Effector CD4-positive, alpha-beta T cell (primary cell): ENCODE results near the gene ADCY6. TPM values are rescaled to one million over a fixed set of nuclear protein-coding genes. Genes with fewer than 3 reads are reported as not detected.

Experiments
- DNase-seq: peaks from one replicate; pipeline ENCODE4 v3.0.0-alpha.2; 2020
- total RNA-seq: gene quantifications from one replicate; lab custom pipeline; 2026; lab: John Stamatoyannopoulos, UW

ADCY6 gene
- total RNA-seq: not detected

- no peak for DNase-seq
Observed at GRCh38 chr12:48788854-48789775, at the start of gene ADCY6. TSS of gene ADCY6 (minus strand) at chr12:48789089. CDS start at chr12:48783434, 5,655 bp downstream.

GRCh38 chr12:48838048-48838447 is 49.2 kb upstream of the ADCY6 start:
- no peak for DNase-seq

GRCh38 chr12:48832321-48833060 is 43.6 kb upstream of the ADCY6 start:
- no peak for DNase-seq

GRCh38 chr12:48831257-48831656 is 42.4 kb upstream of the ADCY6 start:
- DNase-seq: no peak

GRCh38 chr12:48828841-48829575 is 40.1 kb upstream of the ADCY6 start:
- no peak for DNase-seq

GRCh38 chr12:48828293-48828692 is 39.4 kb upstream of the ADCY6 start:
- no peak for DNase-seq

GRCh38 chr12:48827513-48828096 is 38.7 kb upstream of the ADCY6 start:
- no peak for DNase-seq

- no peak for DNase-seq
Observed at GRCh38 chr12:48827026-48827425, 38.1 kb upstream of the ADCY6 start.

GRCh38 chr12:48826209-48826855 is 37.4 kb upstream of the ADCY6 start:
- DNase-seq: no peak

- DNase-seq: no peak
Observed at GRCh38 chr12:48824905-48825304, 36.0 kb upstream of the ADCY6 start.

GRCh38 chr12:48824112-48824511 is 35.2 kb upstream of the ADCY6 start:
- DNase-seq: no peak

GRCh38 chr12:48823281-48823680 is 34.4 kb upstream of the ADCY6 start:
- no peak for DNase-seq

- DNase-seq: no peak
Observed at GRCh38 chr12:48822711-48823110, 33.8 kb upstream of the ADCY6 start.

- no peak for DNase-seq
Observed at GRCh38 chr12:48822139-48822538, 33.2 kb upstream of the ADCY6 start.

GRCh38 chr12:48819986-48820725 is 31.3 kb upstream of the ADCY6 start:
- no peak for DNase-seq

GRCh38 chr12:48818831-48819590 is 30.1 kb upstream of the ADCY6 start:
- DNase-seq: no peak

- DNase-seq: peak; percentile 74
Observed at GRCh38 chr12:48817873-48818830, 29.3 kb upstream of the ADCY6 start, which contains the start of gene CACNB3. TSS of gene CACNB3 (plus strand) at chr12:48818496. CDS start at chr12:48818930, 434 bp downstream.

- DNase-seq: no peak
Observed at GRCh38 chr12:48816143-48816854, 27.4 kb upstream of the ADCY6 start.
